Natural killer cell (primary cell): ENCODE data around the gene P2RY11. TPM values are rescaled to one million over a fixed set of nuclear protein-coding genes. Genes with fewer than 3 reads are reported as not detected.
A peak's percentile ranks its signal among the peaks of the same experiment; 100 is the strongest.

Experiments used
- ATAC-seq, 3 donors: fragments of 150-1000 bp in 2 of 3; fragments of 200-7000 bp in 1 of 3; cut with Tn5 transposase; 1 replicate in 1 of 3; 2 replicates in 2 of 3; pipeline ENCODE4 v1.10.0; 2021; ENCODE audit warnings: mild to moderate bottlenecking in 2 of 3, moderate library complexity in 2 of 3
- DNase-seq, 2 donors: peaks; one replicate each; pipeline versions ENCODE4 v3.0.0 to v3.0.0-alpha.2; 2013 to 2021; ENCODE audit warnings: mixed read lengths in 1 of 2
- H3K27ac ChIP-seq: one replicate; pipeline ENCODE4 v1.5.1; 2013; ENCODE audit warnings: mild to moderate bottlenecking, low read length
- H3K27me3 ChIP-seq: one replicate; pipeline ENCODE4 v1.6.1; 2013; ENCODE audit warnings: low read length; ENCODE audit not compliant: control insufficient read depth, insufficient read depth
- H3K36me3 ChIP-seq: one replicate; pipeline ENCODE4 v1.6.1; 2013; ENCODE audit warnings: low read length; ENCODE audit not compliant: control insufficient read depth, insufficient read depth
- H3K4me1 ChIP-seq: one replicate; pipeline ENCODE4 v1.6.1; 2013; ENCODE audit warnings: low read length; ENCODE audit not compliant: control insufficient read depth, insufficient read depth
- H3K4me3 ChIP-seq: one replicate; pipeline ENCODE4 v1.5.1; 2013; ENCODE audit warnings: low read length
- H3K9me3 ChIP-seq: one replicate; pipeline ENCODE4 v1.6.1; 2013; ENCODE audit warnings: low read length; ENCODE audit not compliant: control insufficient read depth, insufficient read depth
- H3K27ac Mint-ChIP-seq, 2 donors: one replicate each; pipeline ENCODE4 v1.8.0; 2022; ENCODE audit warnings: mild to moderate bottlenecking in 2 of 2, mixed read lengths in 2 of 2, moderate library complexity in 1 of 2
- H3K27me3 Mint-ChIP-seq, 2 donors: one replicate each; pipeline ENCODE4 v1.8.0; 2022; ENCODE audit warnings: low read depth in 2 of 2, mixed read lengths in 2 of 2
- H3K36me3 Mint-ChIP-seq: one replicate; pipeline ENCODE4 v1.8.0; 2022; ENCODE audit warnings: mixed read lengths
- H3K4me1 Mint-ChIP-seq, 2 donors: one replicate each; pipeline ENCODE4 v1.8.0; 2022; ENCODE audit warnings: mixed read lengths in 2 of 2
- H3K4me3 Mint-ChIP-seq: one replicate; pipeline ENCODE4 v1.8.0; 2022; ENCODE audit warnings: mild to moderate bottlenecking, moderate library complexity, mixed read lengths
- H3K9me3 Mint-ChIP-seq, 2 donors: one replicate each; pipeline ENCODE4 v1.8.0; 2022; ENCODE audit warnings: mixed read lengths in 2 of 2
- WGBS: methylation state at CpG from one replicate; pipeline ENCODE4 v1.1.7; 2013; ENCODE audit warnings: missing lambda C conversion rate; ENCODE audit not compliant: insufficient coverage; 5-methylcytosine and 5-hydroxymethylcytosine counted together
- intact Hi-C: fragments of 100-400 bp; cut with micrococcal nuclease; formaldehyde crosslinking; loops from one replicate; pipeline ENCODE4 v1.14.2; 2022
- total RNA-seq, 4 donors: library from RNA; stranded (reverse); fragments of 120-200 nt in 1 of 4; gene quantifications; one replicate each; pipeline versions ENCODE4 v1.2.3 to v1.2.4, GENCODE V29; 2013 to 2022
- TF ChIP-seq, protein P1 (sequence below): fragments of 200-600 bp; IDR thresholded peaks from one replicate; pipeline ENCODE4 v1.8.0; 2022; ENCODE audit warnings: antibody characterized with exemption

Gene P2RY11
- total RNA-seq, 3 donors from 2014 or later (not counting 1 experiment from before 2014, with no cell fraction given), result 44.1 to 52.3 (median 51.0) TPM

DNA sequence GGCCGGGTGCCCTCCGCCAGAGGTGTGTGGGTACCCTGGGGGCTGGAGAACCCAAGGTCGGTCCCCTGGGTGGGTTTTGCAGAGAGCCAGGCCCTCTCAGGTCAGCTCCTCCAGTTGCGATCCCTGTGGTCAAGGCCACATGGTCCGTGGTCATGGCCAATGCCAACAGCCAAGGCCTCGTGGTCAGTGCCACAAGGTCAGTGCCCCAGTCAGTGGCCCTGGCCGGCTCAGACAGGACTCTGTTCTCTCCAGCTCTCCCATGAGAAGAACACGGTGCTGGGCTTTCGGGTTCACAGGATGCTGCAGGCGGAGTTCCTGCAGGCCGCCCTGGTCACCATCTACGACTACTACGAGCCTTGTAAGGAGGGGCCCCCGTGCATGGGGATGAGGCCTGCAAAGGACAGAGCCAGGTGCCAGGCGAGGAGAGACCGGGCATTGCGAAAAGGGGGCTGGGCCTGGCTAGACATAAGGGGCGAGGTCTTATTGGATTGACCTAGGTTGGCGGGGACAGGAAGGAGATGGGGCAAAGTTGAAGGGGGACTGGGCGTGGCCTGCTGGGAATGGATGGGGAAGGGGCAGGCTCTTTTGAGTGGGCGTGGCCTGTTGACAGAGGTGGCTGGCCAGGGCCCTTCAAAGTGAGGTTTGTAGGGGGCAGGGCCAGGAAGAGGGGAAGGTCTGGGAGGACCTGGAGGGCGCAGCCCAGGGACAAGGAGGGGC lies 40.6 kb upstream of the P2RY11 start:
- 74% methylated on average over 22 of the region's 22 CpGs for WGBS
- peaks cover 0 to 8% of the 10 kb centered on the region in 2 donors for H3K27me3 Mint-ChIP-seq
- H3K9me3 Mint-ChIP-seq, result no peaks in the 10 kb centered on the region
- DNase-seq, result no peak
- peaks cover 12% of the 10 kb centered on the region for H3K9me3 ChIP-seq
- peaks cover 6% of the 10 kb centered on the region for H3K4me1 ChIP-seq
- TF ChIP-seq, protein P1, sequence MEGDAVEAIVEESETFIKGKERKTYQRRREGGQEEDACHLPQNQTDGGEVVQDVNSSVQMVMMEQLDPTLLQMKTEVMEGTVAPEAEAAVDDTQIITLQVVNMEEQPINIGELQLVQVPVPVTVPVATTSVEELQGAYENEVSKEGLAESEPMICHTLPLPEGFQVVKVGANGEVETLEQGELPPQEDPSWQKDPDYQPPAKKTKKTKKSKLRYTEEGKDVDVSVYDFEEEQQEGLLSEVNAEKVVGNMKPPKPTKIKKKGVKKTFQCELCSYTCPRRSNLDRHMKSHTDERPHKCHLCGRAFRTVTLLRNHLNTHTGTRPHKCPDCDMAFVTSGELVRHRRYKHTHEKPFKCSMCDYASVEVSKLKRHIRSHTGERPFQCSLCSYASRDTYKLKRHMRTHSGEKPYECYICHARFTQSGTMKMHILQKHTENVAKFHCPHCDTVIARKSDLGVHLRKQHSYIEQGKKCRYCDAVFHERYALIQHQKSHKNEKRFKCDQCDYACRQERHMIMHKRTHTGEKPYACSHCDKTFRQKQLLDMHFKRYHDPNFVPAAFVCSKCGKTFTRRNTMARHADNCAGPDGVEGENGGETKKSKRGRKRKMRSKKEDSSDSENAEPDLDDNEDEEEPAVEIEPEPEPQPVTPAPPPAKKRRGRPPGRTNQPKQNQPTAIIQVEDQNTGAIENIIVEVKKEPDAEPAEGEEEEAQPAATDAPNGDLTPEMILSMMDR, result no peak
- H3K36me3 Mint-ChIP-seq, result no peaks in the 10 kb centered on the region
- no peak overlapping the region for H3K27ac Mint-ChIP-seq
- no peak for ATAC-seq
- H3K27me3 ChIP-seq, result no peaks in the 10 kb centered on the region
- H3K4me3 Mint-ChIP-seq, result no peak overlapping the region
- no peak overlapping the region for H3K4me3 ChIP-seq
- intact Hi-C loops, result no loop called here
- no peaks in the 10 kb centered on the region for H3K36me3 ChIP-seq
- H3K4me1 Mint-ChIP-seq, result peaks cover 0 to 9% of the 10 kb centered on the region in 2 donors
- H3K27ac ChIP-seq, result no peak overlapping the region

DNA sequence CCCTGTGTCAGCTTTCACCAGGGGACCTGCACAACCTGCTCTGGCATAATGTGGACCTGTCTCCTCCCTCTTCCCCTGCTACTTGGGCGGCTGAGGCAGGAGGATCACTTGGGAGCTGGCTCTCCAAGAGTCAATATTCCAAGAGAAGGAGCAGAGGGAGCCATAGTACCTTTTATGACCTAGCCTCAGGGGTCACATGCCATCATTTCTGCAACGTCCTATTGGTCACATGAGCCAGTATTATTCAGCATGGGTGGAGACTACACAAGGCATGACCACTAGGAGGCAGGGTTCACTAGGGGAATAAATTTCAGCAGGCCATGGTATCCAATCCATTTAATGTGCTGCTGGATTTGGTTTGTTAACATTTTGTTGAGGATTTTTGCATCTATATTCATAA lies 37.3 kb upstream of the P2RY11 start:
- H3K36me3 ChIP-seq, result no peaks in the 10 kb centered on the region
- Mint-ChIP-seq H3K27ac (peak overlapping the region in 1 of 2 donors; percentile 16), H3K36me3 (no peaks in the 10 kb centered on the region), H3K27me3 (peaks cover 0 to 4% of the 10 kb centered on the region in 2 donors), H3K4me1 (no peaks in the 10 kb centered on the region), H3K9me3 (no peaks in the 10 kb centered on the region), H3K4me3 (no peak overlapping the region)
- ATAC-seq (peak; percentile 71 to 99 (median 92)), DNase-seq (peak in 1 of 2 donors; percentile 81)
- H3K4me3 ChIP-seq, result no peak overlapping the region
- H3K27me3 ChIP-seq, result no peaks in the 10 kb centered on the region
- no peak overlapping the region for H3K27ac ChIP-seq
- WGBS, result 71% methylated on average over 2 of the region's 2 CpGs
- H3K4me1 ChIP-seq, result no peaks in the 10 kb centered on the region
- H3K9me3 ChIP-seq, result peaks cover 12% of the 10 kb centered on the region
- TF ChIP-seq, protein P1, result peak; percentile 64
- intact Hi-C loops, result loop anchor here (1.0 to 2.0 kb wide), 2 partner anchors 39 to 176 kb away; no protein-coding TSS in a partner anchor

DNA sequence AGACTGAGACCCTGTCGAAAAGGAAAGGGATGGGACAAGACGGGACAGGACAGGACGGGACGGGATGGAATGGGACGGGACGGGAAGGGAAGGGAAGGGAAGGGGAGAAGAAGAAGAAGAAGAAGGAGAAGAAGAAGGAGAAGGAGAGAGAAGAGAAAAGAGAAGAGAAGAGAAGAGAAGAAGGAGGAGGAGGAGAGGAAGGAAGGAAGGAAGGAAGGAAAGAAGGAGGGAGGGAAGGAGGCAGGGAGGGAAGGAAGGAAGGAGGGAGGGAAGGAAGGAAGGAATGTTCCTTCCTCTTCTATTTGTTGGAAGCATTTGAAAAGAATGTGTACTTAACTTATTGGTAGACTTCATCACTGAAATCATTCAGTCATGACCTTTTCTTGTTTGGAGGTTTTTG lies 35.0 kb upstream of the P2RY11 start:
- Mint-ChIP-seq H3K4me1 (no peaks in the 10 kb centered on the region), H3K27me3 (no peaks in the 10 kb centered on the region), H3K27ac (no peak overlapping the region), H3K36me3 (no peaks in the 10 kb centered on the region), H3K4me3 (no peak overlapping the region), H3K9me3 (no peaks in the 10 kb centered on the region)
- TF ChIP-seq, protein P1, result no peak
- WGBS, result 87% methylated on average over 6 of the region's 6 CpGs
- H3K9me3 ChIP-seq, result peaks cover 12% of the 10 kb centered on the region
- DNase-seq (no peak), ATAC-seq (no peak)
- no peaks in the 10 kb centered on the region for H3K4me1 ChIP-seq
- H3K4me3 ChIP-seq, result no peak overlapping the region
- H3K27me3 ChIP-seq, result no peaks in the 10 kb centered on the region
- intact Hi-C loops, result no loop called here
- H3K27ac ChIP-seq, result no peak overlapping the region
- no peaks in the 10 kb centered on the region for H3K36me3 ChIP-seq

DNA sequence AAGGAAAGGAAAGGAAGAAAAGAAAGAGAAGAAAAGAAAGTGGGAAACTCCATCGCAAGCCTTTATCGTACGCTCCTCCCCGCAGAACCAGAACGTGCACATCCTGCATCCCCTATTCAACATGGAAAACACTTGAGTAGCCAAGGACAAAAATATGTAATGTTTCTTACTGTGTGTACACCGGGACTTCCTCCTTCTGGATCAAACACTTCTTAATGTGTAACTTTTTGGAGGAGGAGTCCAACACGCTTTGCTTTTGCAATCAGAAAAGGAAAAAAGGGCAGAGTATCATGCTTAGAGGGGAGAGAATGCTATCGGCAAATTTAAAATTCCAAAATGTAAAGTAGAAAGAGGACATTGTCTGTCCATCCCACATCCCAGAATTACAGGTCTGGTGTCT lies 33.2 kb upstream of the P2RY11 start:
- intact Hi-C loops, result no loop called here
- Mint-ChIP-seq H3K4me3 (no peak overlapping the region), H3K9me3 (no peaks in the 10 kb centered on the region), H3K27ac (no peak overlapping the region), H3K36me3 (no peaks in the 10 kb centered on the region), H3K4me1 (no peaks in the 10 kb centered on the region), H3K27me3 (no peaks in the 10 kb centered on the region)
- DNase-seq (no peak), ATAC-seq (no peak)
- Histone ChIP-seq H3K9me3 (peaks cover 10% of the 10 kb centered on the region), H3K4me1 (no peaks in the 10 kb centered on the region), H3K4me3 (no peak overlapping the region), H3K36me3 (no peaks in the 10 kb centered on the region), H3K27me3 (no peaks in the 10 kb centered on the region), H3K27ac (no peak overlapping the region)
- WGBS, result 38% methylated on average over 2 of the region's 8 CpGs
- TF ChIP-seq, protein P1, result no peak
